ENCODE measurements around the gene CAMTA1.

DNA sequence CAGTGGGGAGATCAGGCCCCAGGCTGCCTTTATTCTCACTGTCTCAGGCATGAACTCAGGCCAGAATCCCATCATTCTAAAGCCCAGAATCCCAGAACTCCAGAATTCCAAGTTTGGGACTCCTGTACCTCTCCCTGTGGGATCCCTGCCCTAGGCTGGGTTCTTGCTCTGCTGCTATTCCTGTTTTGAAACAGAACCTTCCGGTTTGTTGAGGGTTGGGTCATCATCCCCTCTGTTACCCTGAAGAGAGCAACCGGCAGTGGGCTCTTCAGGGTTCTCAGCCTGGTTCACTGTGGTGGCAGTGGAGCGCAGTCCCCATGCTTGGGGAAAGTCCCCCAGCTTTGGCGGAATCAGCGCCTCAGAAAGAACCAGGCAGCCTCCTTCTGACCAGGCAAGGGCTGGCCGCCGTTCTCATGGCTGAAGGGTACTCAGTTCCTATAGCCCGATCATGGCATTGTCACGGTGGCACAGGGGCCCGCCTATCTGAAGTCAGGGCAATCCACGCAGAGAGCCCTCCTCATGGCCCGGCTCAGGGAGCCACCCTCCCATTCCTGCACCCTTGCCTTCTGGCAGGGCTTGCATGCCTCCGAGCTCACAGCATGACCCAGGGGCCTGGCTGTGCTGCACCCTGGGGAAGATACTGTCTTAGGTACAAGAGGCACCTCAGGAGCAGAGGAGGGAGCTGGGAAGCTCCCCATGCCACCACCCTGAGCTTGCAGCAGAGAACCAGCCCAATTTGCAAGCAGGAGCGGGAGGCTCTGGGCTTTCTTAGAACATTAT lies 650.2 kb downstream of the CAMTA1 start:
- TF ChIP-seq, protein P1, sequence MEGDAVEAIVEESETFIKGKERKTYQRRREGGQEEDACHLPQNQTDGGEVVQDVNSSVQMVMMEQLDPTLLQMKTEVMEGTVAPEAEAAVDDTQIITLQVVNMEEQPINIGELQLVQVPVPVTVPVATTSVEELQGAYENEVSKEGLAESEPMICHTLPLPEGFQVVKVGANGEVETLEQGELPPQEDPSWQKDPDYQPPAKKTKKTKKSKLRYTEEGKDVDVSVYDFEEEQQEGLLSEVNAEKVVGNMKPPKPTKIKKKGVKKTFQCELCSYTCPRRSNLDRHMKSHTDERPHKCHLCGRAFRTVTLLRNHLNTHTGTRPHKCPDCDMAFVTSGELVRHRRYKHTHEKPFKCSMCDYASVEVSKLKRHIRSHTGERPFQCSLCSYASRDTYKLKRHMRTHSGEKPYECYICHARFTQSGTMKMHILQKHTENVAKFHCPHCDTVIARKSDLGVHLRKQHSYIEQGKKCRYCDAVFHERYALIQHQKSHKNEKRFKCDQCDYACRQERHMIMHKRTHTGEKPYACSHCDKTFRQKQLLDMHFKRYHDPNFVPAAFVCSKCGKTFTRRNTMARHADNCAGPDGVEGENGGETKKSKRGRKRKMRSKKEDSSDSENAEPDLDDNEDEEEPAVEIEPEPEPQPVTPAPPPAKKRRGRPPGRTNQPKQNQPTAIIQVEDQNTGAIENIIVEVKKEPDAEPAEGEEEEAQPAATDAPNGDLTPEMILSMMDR (IDR thresholded peaks at IDR 0.05 in 2 of 3, conservative IDR thresholded peaks at IDR 0.05 in 1 of 3; ENCODE audit: borderline replicate concordance in 1 of 3, insufficient read depth in 1 of 3, low read depth in 2 of 3, low read length in 2 of 3) = no peak
- TF ChIP-seq EZH2 (IDR thresholded peaks at IDR 0.05) (no peak), EGR1 (IDR thresholded peaks at IDR 0.05; ENCODE audit: low read depth) (no peak), EZH2phosphoT487 (IDR thresholded peaks at IDR 0.05; ENCODE audit: borderline replicate concordance) (no peak), RAD21 (IDR thresholded peaks at IDR 0.05; ENCODE audit: low read depth) (no peak), CEBPB (IDR thresholded peaks at IDR 0.05; ENCODE audit: low read depth) (no peak), JUND (IDR thresholded peaks at IDR 0.05) (no peak)
- TF ChIP-seq, protein P2, sequence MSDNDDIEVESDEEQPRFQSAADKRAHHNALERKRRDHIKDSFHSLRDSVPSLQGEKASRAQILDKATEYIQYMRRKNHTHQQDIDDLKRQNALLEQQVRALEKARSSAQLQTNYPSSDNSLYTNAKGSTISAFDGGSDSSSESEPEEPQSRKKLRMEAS (IDR thresholded peaks at IDR 0.05) = no peak
- TF ChIP-seq, protein P3, sequence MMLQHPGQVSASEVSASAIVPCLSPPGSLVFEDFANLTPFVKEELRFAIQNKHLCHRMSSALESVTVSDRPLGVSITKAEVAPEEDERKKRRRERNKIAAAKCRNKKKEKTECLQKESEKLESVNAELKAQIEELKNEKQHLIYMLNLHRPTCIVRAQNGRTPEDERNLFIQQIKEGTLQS (IDR thresholded peaks at IDR 0.05) = no peak

All from HCT116 (cell line).